Nephron progenitor cell (in vitro differentiated cells): Measurements from ENCODE around the gene MAMLD1.

Experiments used
- DNase-seq: peaks from one replicate; pipeline ENCODE4 v3.0.0; 2021
- H3K27ac Mint-ChIP-seq: 2 replicates; pipeline ENCODE4 v1.8.0; 2021; ENCODE audit warnings: mild to moderate bottlenecking, moderate library complexity, mixed read lengths
- H3K27me3 Mint-ChIP-seq: 2 replicates; pipeline ENCODE4 v1.8.0; 2021; ENCODE audit warnings: mild to moderate bottlenecking, low read depth, mixed read lengths; ENCODE audit not compliant: poor library complexity
- H3K36me3 Mint-ChIP-seq: 2 replicates; pipeline ENCODE4 v1.8.0; 2021; ENCODE audit warnings: low read depth, mixed read lengths
- H3K4me1 Mint-ChIP-seq: 2 replicates; pipeline ENCODE4 v1.8.0; 2021; ENCODE audit warnings: mixed read lengths
- H3K4me3 Mint-ChIP-seq: 2 replicates; pipeline ENCODE4 v1.8.0; 2021; ENCODE audit warnings: mild to moderate bottlenecking, moderate library complexity, mixed read lengths
- H3K9me3 Mint-ChIP-seq: 2 replicates; pipeline ENCODE4 v1.8.0; 2021; ENCODE audit warnings: mild to moderate bottlenecking, moderate library complexity, mixed read lengths
- CTCF ChIP-seq: fragments of 200-600 bp; sonication (generic); IDR thresholded peaks from 2 replicates; pipeline ENCODE4 v1.5.0; 2021; ENCODE audit warnings: antibody characterized with exemption

Gene MAMLD1

DNA sequence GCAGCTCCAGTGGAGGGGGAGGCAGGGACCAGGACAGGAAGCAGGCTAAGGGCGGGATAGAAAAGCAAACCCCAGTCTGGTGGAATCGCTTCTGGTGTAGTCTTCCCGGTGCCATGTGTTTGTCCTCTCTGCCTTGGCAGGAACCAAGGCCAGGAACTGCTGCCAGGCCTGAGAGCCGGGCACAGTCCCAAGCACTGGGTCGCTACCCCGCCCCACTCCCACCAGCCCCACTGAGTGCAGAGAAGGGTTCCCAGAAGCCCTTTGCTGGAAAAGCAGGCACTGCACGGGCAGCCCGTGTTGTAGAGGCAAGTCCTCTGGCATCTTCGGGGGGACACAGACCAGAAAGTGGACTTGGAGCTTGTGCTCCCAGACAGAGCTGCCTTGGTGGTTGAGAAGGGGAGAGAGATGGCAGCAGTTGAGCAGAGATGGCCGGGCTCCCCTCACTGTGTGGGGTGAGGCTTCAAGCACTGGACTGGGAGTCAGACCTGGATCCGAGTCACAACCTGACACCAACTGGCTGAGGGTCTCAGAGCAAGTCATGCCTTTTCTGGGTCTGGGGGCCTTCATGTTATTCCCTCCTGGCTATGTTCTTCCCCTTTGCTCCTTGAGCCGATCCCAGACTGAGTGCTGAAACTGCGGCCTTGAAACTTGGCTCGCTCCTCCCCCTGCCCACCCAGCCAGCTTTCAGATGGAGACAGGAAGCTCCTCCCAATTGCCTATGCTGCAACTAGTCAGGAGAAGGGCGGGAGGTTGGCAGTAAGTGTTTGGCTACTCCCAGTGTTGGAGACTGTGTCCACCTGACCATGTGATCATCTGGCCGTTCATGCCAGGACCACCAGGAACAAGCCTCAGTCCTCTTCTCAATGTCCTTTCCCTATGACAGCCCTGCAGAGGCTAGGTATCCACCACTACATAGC lies 145.6 kb downstream of the MAMLD1 start:
- Mint-ChIP-seq H3K36me3 (no peaks in the 10 kb centered on the region), H3K4me1 (peaks cover 29% of the 10 kb centered on the region), H3K27me3 (peaks cover 12% of the 10 kb centered on the region), H3K4me3 (peak overlapping the region; percentile 44), H3K27ac (no peak overlapping the region), H3K9me3 (peaks cover 34% of the 10 kb centered on the region)
- DNase-seq: peak; percentile 21
- TF ChIP-seq CTCF: no peak

DNA sequence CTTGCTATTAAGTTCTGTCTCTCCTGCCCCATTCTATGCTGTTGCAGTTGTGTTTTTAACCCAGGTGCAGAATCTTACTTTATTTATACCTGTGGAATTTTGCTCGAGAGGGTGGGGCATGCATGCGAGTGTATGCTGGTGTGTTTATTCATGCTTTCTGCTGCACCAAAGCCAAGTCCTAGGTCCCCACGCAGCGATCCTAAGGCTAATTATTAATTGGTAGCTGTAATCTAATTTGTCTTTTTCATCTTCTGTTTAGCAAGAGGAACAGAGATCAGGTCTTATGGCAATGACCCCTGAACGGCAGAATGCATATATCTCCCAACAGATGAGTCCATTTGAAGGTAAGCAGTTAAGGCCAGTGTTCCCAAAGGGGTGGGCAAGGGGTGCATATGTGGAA lies 146.6 kb downstream of the MAMLD1 start:
- no peak overlapping the region for H3K27ac Mint-ChIP-seq
- DNase-seq: no peak
- H3K9me3 Mint-ChIP-seq: peaks cover 38% of the 10 kb centered on the region
- H3K4me1 Mint-ChIP-seq: peaks cover 33% of the 10 kb centered on the region
- peaks cover 12% of the 10 kb centered on the region for H3K27me3 Mint-ChIP-seq
- no peak overlapping the region for H3K4me3 Mint-ChIP-seq
- H3K36me3 Mint-ChIP-seq: no peaks in the 10 kb centered on the region
- no peak for TF ChIP-seq CTCF

GRCh38 chrX:150512461-150512901 lies 149.4 kb downstream of the MAMLD1 start:
- Mint-ChIP-seq H3K4me3 (no peak overlapping the region), H3K4me1 (peaks cover 38% of the 10 kb centered on the region), H3K27ac (no peak overlapping the region), H3K27me3 (peaks cover 6% of the 10 kb centered on the region), H3K36me3 (no peaks in the 10 kb centered on the region), H3K9me3 (peaks cover 58% of the 10 kb centered on the region)
- no peak for TF ChIP-seq CTCF
- DNase-seq: no peak

- H3K9me3 Mint-ChIP-seq: peaks cover 66% of the 10 kb centered on the region
These were observed 150.4 kb downstream of the MAMLD1 start for GRCh38 chrX:150513544-150513943.

DNA sequence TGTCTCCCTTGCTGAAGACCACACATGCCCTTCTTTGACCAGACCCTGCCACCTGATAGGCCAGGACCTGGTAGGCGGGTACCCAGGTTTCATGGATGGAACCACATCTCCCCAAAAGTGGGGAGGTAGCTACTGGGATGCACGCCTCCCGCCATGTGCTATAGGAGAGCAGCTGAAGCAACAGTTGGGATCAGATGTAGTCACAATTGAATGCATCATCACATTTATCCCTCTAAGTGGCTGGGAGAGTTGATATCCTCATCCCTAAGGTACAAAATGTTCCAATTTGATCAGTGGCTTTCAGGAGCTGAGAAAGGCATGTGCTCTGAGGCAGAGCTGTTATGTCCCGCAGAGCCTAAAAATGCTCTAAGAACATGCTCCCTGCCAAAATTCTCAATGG lies 151.3 kb downstream of the MAMLD1 start:
- DNase-seq: no peak
- H3K4me1 Mint-ChIP-seq: peaks cover 27% of the 10 kb centered on the region
- no peak overlapping the region for H3K4me3 Mint-ChIP-seq
- H3K27me3 Mint-ChIP-seq: peaks cover 6% of the 10 kb centered on the region
- no peak for TF ChIP-seq CTCF
- H3K9me3 Mint-ChIP-seq: peaks cover 67% of the 10 kb centered on the region
- no peak overlapping the region for H3K27ac Mint-ChIP-seq
- no peaks in the 10 kb centered on the region for H3K36me3 Mint-ChIP-seq

More at GRCh38 chrX:150513544-150513943, 150.4 kb downstream of the MAMLD1 start:
- TF ChIP-seq CTCF: no peak
- Mint-ChIP-seq H3K27me3 (peaks cover 6% of the 10 kb centered on the region), H3K4me1 (peaks cover 36% of the 10 kb centered on the region), H3K4me3 (no peak overlapping the region), H3K27ac (no peak overlapping the region), H3K36me3 (no peaks in the 10 kb centered on the region)
- DNase-seq: no peak

DNA sequence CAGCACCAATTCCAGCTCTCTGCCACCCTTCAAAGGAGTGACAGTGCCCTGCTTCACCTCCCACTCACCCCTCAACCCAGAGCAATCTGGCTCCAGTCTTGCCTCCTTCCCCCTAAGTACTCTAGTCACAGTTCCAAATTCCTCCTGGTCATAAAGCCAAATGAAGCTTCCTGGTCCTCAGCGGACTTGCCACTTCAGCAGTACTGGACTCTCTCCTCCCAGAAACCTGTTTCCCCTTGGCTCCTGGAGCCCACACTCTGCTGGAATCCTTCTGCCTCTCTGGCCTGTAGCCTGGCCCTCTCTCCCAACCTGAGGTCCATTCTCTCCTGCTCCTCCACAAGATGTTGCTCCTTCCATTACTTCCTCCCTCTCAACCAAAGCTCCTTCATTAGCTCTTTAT lies 152.7 kb downstream of the MAMLD1 start:
- H3K9me3 Mint-ChIP-seq: peaks cover 63% of the 10 kb centered on the region
- TF ChIP-seq CTCF: no peak
- peaks cover 6% of the 10 kb centered on the region for H3K27me3 Mint-ChIP-seq
- H3K4me3 Mint-ChIP-seq: no peak overlapping the region
- peak overlapping the region; percentile 32 for H3K27ac Mint-ChIP-seq
- no peaks in the 10 kb centered on the region for H3K36me3 Mint-ChIP-seq
- DNase-seq: no peak
- H3K4me1 Mint-ChIP-seq: peaks cover 27% of the 10 kb centered on the region
